T-helper 17 cell (primary cell): ENCODE results near the gene FAM193B. TPM values are rescaled to one million over a fixed set of nuclear protein-coding genes. Genes with fewer than 3 reads are reported as not detected.
A peak's percentile ranks its signal among the peaks of the same experiment; 100 is the strongest.

Experiments
- ATAC-seq: fragments of 150-1000 bp; cut with Tn5 transposase; 2 replicates; pipeline ENCODE4 v1.10.0; 2021; ENCODE audit warnings: mild to moderate bottlenecking, moderate library complexity
- DNase-seq, 3 donors: peaks; one replicate each; pipeline versions ENCODE4 v3.0.0 to v3.0.0-alpha.2; 2020 to 2021
- H3K9me3 ChIP-seq: one replicate; pipeline ENCODE4 v1.7.0; 2013; ENCODE audit warnings: low read length, mild to moderate bottlenecking; ENCODE audit not compliant: control insufficient read depth, poor library complexity, severe bottlenecking
- H3K27ac Mint-ChIP-seq: one replicate; pipeline ENCODE4 v1.8.0; 2022; ENCODE audit warnings: mild to moderate bottlenecking, moderate library complexity, mixed read lengths
- H3K27me3 Mint-ChIP-seq: one replicate; pipeline ENCODE4 v1.8.0; 2022; ENCODE audit warnings: mixed read lengths
- H3K36me3 Mint-ChIP-seq: one replicate; pipeline ENCODE4 v1.8.0; 2022; ENCODE audit warnings: low read depth, mixed read lengths
- H3K4me1 Mint-ChIP-seq: one replicate; pipeline ENCODE4 v1.8.0; 2022; ENCODE audit warnings: mild to moderate bottlenecking, mixed read lengths
- H3K4me3 Mint-ChIP-seq: one replicate; pipeline ENCODE4 v1.8.0; 2022; ENCODE audit warnings: mild to moderate bottlenecking, moderate library complexity, mixed read lengths
- total RNA-seq, 4 donors: library from RNA in 2 of 4; stranded (reverse) in 2 of 4; gene quantifications; one replicate each; pipeline ENCODE4 v1.2.3 and lab custom pipeline; 2022 to 2026

The FAM193B gene
- total RNA-seq, 2 donors from 2014 or later, result 143 to 167 TPM

DNA sequence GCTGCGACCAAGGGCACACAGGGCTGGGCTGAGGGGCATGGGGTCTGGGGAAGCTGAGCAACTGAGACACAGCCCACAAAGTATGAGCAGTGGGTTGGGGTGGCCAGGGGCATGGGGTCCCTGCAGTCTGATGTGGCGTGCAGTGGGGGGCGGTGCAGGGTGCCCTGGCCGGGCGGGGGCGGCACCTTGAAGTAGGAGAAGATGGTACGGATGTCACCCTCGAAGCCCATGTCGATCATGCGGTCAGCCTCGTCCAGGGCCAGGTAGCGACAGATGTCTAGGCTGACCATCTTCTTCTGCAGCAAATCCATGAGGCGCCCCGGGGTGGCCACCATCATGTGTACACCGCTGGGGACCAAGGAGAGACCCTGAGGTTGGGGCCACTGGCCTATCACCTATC is 40.9 kb downstream of the FAM193B start:
- Mint-ChIP-seq H3K4me3 (no peak overlapping the region), H3K36me3 (peaks cover 7% of the 10 kb centered on the region), H3K27ac (no peak overlapping the region), H3K27me3 (no peaks in the 10 kb centered on the region), H3K4me1 (peaks cover 24% of the 10 kb centered on the region)
- no peaks in the 10 kb centered on the region for H3K9me3 ChIP-seq
- DNase-seq (no peak), ATAC-seq (no peak)

DNA sequence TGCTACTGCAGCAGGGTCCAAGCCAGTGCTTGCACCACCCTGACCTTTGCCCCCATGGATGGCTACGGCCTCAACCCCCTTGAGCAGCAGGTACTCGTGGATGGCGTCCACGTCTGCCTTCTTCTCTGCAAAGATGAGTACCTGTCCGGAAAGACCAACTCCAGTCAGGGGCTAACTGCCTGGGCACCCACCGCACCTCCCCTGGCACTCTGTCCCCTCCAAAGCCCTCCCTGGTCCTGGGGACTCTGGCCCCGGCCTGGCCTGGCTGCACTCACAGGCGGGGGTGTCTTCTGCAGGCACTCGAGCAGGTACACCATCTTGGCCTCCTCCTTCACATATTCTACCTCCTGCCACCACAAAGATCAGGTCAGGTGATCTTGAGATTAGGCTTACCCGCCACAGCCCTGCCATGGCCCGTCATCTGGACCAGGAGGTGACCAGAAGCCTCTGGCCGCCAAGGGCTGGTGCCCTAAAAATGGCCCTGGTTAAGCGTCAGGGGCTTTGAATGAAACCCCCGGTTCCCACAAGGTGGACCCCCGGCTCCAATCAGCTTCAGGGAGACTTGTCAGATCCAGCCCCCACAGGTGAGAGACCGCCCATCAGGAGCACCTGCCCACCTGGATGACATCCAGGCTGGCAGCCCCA is 41.5 kb downstream of the FAM193B start:
- no peak for DNase-seq
- Mint-ChIP-seq H3K27me3 (no peaks in the 10 kb centered on the region), H3K4me3 (no peak overlapping the region), H3K4me1 (peaks cover 25% of the 10 kb centered on the region), H3K36me3 (peaks cover 7% of the 10 kb centered on the region), H3K27ac (no peak overlapping the region)
- no peak for ATAC-seq
- no peaks in the 10 kb centered on the region for H3K9me3 ChIP-seq

DNA sequence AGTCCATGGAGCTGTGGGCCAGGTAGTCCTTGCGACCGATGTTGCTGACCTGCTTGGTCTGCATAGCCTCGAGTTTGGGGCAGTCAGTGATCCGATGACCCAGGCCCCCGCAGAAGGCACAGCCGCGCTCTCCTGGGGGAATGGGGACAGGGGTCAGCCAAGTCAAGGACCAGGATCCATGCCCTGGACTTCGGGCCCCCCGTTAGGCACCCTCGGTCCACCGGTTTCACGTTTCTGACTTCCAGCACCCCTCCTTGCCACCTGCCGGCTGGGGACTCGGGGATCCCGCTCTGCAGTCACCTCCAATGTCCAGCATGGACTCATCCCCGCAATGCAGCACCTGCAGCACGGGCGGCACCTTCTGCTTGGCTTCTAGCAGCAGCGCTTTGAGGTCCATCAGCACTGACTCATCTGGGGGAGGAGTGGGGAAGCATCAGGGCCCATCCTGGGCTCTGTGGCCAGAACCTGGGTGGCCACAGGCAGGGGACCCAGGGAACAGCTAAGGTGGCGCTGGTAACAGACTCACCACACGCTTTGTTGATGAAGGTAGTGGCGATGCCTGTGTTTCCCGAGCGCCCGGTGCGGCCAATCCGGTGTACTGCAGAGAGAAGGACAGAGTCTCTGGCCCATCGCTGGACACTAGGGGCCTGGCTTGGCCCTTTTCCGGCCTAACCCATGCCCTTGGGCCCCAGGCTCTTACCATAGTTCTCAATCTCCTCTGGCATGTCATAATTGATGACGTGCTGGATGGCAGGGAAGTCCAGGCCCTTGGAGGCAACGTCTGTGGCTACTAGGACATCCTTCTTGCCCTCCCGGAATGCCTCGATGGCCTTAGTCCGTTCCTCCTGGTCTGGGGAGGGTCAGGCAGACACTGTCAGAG is 42.3 kb downstream of the FAM193B start:
- ATAC-seq, result no peak
- H3K27me3 Mint-ChIP-seq, result no peaks in the 10 kb centered on the region
- no peaks in the 10 kb centered on the region for H3K9me3 ChIP-seq
- no peak overlapping the region for H3K27ac Mint-ChIP-seq
- DNase-seq, result no peak
- peaks cover 7% of the 10 kb centered on the region for H3K36me3 Mint-ChIP-seq
- peaks cover 23% of the 10 kb centered on the region for H3K4me1 Mint-ChIP-seq
- no peak overlapping the region for H3K4me3 Mint-ChIP-seq

DNA sequence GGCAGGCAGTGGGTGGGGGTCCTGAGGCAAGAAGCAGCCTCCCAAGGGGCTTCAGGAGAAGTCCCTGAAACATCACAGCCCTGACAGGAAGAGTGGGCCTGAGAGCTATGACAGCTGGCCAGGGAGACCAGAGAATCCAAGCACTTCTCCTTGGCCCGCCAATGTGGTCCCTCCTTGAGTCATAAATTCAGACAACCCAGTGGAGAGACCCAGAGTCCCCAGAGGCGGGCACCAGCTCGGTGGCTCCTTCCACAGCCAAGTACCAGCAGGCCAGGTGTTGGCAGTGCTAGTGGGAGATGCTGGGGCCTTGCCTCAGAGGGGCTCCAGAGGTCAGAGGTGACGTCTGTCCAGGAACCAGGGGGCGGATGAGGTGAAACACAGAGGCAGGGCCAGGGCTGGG is 43.2 kb downstream of the FAM193B start:
- Mint-ChIP-seq H3K27me3 (no peaks in the 10 kb centered on the region), H3K27ac (no peak overlapping the region), H3K4me1 (peaks cover 15% of the 10 kb centered on the region), H3K4me3 (no peak overlapping the region), H3K36me3 (peaks cover 2% of the 10 kb centered on the region)
- no peak for DNase-seq
- H3K9me3 ChIP-seq, result no peaks in the 10 kb centered on the region
- no peak for ATAC-seq

DNA sequence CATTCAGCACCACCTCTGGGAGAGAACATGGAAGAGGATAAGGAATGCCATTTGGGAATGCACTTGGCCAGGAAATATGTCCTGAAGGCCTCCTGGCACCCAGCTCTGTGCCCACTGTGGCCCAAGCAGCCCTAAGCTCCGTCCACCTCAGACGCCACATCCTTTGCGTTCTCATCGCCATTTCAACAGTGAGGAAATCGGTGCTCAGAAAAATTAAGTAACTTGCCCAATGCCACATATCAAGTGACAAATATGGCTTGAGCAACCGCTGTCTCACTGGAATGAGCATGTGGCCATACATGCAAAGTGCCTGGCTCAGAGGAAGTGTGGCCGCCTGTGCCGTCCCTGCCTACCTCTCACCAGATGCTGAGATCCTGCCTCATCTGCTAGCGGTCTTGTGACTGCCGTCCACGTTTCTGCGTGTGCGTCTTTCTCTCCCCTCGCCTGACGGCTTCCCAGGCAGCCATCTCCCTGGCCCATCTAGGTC is 43.8 kb downstream of the FAM193B start:
- ATAC-seq, result peak; percentile 65
- Mint-ChIP-seq H3K4me1 (peaks cover 10% of the 10 kb centered on the region), H3K4me3 (no peak overlapping the region), H3K27ac (peak overlapping the region; percentile 34), H3K36me3 (peaks cover 2% of the 10 kb centered on the region), H3K27me3 (no peaks in the 10 kb centered on the region)
- no peaks in the 10 kb centered on the region for H3K9me3 ChIP-seq
- no peak for DNase-seq

DNA sequence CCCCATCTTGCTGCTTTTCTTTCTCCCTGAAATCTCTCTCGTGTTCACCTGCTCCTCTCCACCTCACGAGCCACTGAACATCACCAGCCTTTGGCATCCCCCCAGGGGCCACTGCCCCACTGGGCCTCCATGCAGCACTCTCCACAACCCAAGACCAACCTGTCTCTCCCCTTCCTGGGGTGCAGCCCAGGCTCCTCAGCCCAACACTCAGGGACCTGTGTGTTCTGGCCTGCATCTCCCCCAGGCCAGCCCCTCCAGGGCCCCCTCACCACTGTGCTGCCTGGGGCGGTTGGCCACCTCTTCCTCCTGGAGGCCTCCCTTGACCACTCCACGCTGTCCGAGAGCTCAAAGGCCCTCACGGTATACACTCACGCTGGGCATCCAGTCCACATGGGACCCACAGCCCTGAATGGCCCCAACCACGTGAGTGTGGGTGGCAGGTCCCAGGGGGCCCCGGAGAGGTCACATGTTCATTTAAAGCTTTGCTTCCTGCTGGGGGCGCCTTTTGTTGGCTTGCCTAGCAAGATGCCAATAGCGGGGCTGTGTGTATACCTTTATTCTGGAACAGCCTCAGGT is 44.3 kb downstream of the FAM193B start:
- Mint-ChIP-seq H3K4me3 (no peak overlapping the region), H3K27me3 (no peaks in the 10 kb centered on the region), H3K27ac (peak overlapping the region; percentile 34), H3K36me3 (peaks cover 2% of the 10 kb centered on the region), H3K4me1 (peaks cover 12% of the 10 kb centered on the region)
- ATAC-seq (peak; percentile 31), DNase-seq (no peak)
- no peaks in the 10 kb centered on the region for H3K9me3 ChIP-seq

DNA sequence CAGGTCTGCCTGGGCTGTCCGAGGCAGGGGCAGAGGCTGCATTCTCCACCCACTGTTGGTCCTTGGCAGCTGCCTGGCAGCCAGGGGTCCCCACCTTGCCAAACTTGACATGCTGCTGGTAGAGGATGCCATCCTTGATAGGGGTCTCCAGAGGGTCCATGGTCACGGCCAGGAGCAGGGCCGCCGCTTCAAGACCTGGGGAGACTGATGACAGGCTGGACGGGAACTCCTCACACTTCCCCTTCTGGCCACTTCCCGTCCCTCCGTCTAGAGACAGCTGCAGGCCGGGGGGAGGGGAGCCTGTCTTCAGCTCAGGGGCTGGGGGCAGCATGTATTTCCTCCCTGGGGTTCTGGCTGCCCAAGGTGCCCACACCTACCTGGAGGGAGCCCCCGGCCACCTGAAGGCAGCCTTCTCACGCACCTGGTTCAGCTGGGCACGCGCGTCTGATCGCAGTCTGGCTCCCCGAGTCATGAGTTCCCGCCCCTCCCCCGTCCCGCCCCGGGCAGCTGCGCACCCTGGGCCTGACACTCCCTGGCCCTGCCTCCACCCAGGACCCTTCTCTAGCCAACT is 44.9 kb downstream of the FAM193B start, which contains the start of gene DOK3:
Gene DOK3 (minus strand): TSS at position 446 of the 571 bp plus-strand sequence. CDS start 286 bp downstream, at position 160.
- Mint-ChIP-seq H3K4me1 (peaks cover 12% of the 10 kb centered on the region), H3K36me3 (peaks cover 2% of the 10 kb centered on the region), H3K4me3 (peak within 1 kb of the TSS; percentile 58), H3K27ac (peak within 1 kb of the TSS; percentile 34), H3K27me3 (no peaks in the 10 kb centered on the region)
- ATAC-seq, result peak; percentile 31
- no peak for DNase-seq
- no peaks in the 10 kb centered on the region for H3K9me3 ChIP-seq

DNA sequence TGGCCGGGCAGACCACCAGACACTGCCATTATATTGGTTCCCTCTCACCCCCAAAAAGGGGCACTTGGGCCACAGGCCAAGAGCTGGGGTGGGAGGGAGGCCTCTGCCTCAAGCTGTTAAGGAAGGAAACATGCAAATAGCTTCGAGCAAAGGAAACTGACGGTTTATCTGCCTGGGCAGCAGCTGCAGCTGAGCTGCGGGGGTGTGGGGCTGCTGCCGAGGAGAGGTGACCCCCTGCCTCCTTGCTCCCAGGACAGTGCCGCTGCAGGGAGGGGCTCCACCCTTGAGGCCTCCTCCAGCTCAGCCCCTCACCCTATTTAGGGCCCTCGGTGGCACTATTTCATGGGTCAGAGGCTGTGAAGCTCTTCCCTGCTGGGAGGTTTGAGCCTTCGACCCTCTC is 45.5 kb downstream of the FAM193B start:
- H3K9me3 ChIP-seq, result no peaks in the 10 kb centered on the region
- ATAC-seq, result no peak
- Mint-ChIP-seq H3K4me1 (peaks cover 10% of the 10 kb centered on the region), H3K27ac (no peak overlapping the region), H3K4me3 (peak overlapping the region; percentile 58), H3K27me3 (no peaks in the 10 kb centered on the region), H3K36me3 (peaks cover 2% of the 10 kb centered on the region)
- DNase-seq, result no peak

DNA sequence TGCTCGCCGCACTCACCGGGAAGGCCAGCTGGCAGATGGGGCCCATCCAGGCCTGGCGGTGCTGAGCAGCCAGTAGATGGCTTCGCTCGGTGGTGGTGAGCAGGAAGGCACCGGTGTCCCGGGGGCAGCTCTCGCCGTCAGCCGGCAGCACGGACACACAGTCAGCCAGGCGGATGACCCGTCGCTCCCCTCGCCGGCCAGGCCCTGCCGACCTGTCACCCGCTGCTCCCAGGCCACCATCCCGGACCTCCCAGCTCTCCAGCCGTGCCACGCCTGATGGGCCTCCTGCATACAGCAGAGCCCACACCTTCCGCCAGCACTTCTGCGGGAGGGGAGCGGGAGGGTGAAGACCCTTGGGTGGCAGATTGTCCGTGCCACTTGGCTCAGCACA is 46.1 kb downstream of the FAM193B start:
- no peaks in the 10 kb centered on the region for H3K27me3 Mint-ChIP-seq

DNA sequence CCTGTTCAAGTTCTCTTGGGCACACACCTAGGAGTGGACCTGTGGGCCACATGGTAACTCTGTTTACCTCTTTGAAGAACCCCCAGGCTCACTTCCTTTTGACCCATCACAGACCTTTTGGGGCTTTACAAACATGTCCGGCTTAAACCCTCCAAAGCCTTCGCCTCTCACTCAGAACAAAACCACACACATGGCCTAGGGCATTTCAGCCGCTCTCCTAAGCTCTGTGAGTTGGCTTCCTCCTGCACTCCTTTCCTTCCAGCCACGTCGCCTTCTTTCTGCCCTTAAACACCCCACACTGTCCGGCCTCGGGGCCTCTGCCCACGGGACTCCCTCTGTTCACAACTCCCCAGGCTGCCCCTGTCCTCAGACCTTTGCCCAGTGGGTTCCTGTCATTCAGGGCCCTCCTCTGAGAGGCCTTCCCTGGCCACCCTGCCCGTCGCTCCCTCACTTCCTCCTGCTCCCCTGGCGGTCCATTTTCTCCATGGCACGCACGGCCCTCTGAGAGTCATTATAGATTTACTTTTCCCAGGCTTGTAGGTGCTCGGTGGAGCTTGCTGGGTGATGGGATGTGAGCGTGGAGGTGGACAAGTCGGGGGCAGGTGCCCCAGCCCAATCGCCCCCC is 46.7 kb downstream of the FAM193B start:
- H3K36me3 Mint-ChIP-seq, result peaks cover 2% of the 10 kb centered on the region
- H3K9me3 ChIP-seq, result no peaks in the 10 kb centered on the region
- no peak for DNase-seq
- H3K27me3 Mint-ChIP-seq, result no peaks in the 10 kb centered on the region
- H3K27ac Mint-ChIP-seq, result no peak overlapping the region
- H3K4me1 Mint-ChIP-seq, result peaks cover 8% of the 10 kb centered on the region
- ATAC-seq, result no peak
- H3K4me3 Mint-ChIP-seq, result peak overlapping the region; percentile 67

More for the DNA sequence above, 46.1 kb downstream of the FAM193B start:
- no peaks in the 10 kb centered on the region for H3K9me3 ChIP-seq
- peak overlapping the region; percentile 67 for H3K4me3 Mint-ChIP-seq
- DNase-seq (no peak), ATAC-seq (no peak)
- H3K36me3 Mint-ChIP-seq, result peaks cover 2% of the 10 kb centered on the region
- H3K4me1 Mint-ChIP-seq, result peaks cover 8% of the 10 kb centered on the region
- H3K27ac Mint-ChIP-seq, result no peak overlapping the region

DNA sequence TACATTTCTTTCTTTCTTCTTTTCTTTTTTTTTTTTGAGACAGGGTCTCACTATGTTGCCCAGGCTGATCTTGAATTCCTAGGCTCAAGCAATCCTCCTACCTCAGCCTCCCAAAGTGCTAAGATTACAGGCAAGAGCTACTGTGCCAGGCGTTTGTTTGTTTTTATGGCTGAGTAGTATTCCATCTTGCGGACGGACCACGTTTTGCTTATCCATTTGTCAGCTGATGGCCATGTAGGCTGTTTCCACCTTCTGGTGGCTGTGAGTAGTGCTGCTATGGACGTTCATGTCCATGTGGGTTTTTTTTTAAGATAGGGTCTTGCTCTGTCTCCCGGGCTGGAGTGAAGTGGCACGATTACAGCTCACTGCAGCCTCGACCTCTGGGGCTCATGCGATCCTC is 47.2 kb downstream of the FAM193B start:
- ATAC-seq (no peak), DNase-seq (no peak)
- peaks cover 2% of the 10 kb centered on the region for H3K36me3 Mint-ChIP-seq
- H3K9me3 ChIP-seq, result no peaks in the 10 kb centered on the region
- no peak overlapping the region for H3K27ac Mint-ChIP-seq
- no peak overlapping the region for H3K4me3 Mint-ChIP-seq
- H3K4me1 Mint-ChIP-seq, result peaks cover 10% of the 10 kb centered on the region
- H3K27me3 Mint-ChIP-seq, result no peaks in the 10 kb centered on the region

DNA sequence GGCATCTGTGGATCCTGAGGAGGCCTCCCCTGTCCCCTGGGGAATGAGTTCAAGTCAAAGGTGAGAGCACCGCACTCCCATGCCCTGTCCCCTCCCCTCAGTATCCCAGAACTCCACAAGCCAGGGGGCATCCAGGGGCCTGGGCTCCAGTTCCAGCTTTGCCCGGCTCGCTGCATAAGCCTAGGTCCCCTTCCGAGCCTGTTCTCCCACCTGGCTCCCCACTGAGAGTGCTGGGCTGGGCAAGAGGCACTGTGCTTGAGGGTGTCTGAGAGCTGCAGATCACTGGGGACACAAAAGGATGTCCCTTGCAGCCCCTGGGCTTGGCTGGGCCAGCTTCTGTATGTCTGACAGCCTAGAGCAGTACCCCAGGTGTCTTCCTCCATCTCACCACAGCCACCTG is 49.3 kb downstream of the FAM193B start:
- no peak for DNase-seq
- H3K4me3 Mint-ChIP-seq, result no peak overlapping the region
- no peak overlapping the region for H3K27ac Mint-ChIP-seq
- no peaks in the 10 kb centered on the region for H3K36me3 Mint-ChIP-seq
- ATAC-seq, result no peak
- peaks cover 20% of the 10 kb centered on the region for H3K4me1 Mint-ChIP-seq
- H3K27me3 Mint-ChIP-seq, result no peaks in the 10 kb centered on the region
- no peaks in the 10 kb centered on the region for H3K9me3 ChIP-seq
